GM18873 (cell line): Measurements from ENCODE around the gene CT45A10.
"Not testable (repeated sequence)": the region's sequence is repeated elsewhere in the genome, so short reads cannot be mapped to it uniquely, and the experiment has no call there.

Source experiments
- ATAC-seq: cut with Tn5 transposase; IDR thresholded peaks from one replicate; pipeline ENCODE4 v1.9.1; 2021; ENCODE audit warnings: mild to moderate bottlenecking, moderate library complexity, moderate number of reproducible peaks; ENCODE audit not compliant: unreplicated experiment, low FRiP score

Gene CT45A10, protein sequence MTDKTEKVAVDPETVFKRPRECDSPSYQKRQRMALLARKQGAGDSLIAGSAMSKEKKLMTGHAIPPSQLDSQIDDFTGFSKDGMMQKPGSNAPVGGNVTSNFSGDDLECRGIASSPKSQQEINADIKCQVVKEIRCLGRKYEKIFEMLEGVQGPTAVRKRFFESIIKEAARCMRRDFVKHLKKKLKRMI

DNA sequence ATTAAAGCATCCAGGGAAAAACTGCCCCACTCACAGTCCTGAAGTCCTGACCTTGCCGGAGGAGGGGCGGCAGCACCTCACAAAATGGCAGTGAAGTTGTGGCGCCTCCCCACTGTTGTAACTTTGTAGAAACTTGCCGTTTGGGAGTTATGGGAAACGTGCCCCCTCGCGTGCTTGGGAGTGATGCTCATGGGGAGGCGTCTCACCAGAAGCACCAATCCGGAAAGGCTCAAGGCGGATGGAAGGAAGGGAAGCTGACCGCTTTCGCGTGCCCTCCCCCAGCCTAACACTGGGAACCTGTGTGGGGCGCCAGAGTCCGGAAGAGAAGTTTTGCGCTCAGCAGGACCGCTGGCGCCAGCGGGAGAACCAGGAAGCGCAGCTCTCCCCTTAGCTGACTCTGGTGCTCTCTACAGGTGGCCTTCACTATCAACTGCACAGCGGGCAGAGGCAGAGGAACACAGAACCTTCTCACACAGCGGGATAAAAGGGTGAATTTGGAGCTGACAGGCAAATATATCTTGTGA, at the start of gene CT45A10, which contains the start of gene SAGE1:
TSS of gene CT45A10 (minus strand) at position 151 of the 524 bp plus-strand sequence. CDS start 8,100 bp downstream, outside the sequence.
TSS of gene SAGE1 (plus strand) at position 423 of the 524 bp plus-strand sequence. CDS start 2,527 bp downstream, outside the sequence.
- ATAC-seq: no peak

DNA sequence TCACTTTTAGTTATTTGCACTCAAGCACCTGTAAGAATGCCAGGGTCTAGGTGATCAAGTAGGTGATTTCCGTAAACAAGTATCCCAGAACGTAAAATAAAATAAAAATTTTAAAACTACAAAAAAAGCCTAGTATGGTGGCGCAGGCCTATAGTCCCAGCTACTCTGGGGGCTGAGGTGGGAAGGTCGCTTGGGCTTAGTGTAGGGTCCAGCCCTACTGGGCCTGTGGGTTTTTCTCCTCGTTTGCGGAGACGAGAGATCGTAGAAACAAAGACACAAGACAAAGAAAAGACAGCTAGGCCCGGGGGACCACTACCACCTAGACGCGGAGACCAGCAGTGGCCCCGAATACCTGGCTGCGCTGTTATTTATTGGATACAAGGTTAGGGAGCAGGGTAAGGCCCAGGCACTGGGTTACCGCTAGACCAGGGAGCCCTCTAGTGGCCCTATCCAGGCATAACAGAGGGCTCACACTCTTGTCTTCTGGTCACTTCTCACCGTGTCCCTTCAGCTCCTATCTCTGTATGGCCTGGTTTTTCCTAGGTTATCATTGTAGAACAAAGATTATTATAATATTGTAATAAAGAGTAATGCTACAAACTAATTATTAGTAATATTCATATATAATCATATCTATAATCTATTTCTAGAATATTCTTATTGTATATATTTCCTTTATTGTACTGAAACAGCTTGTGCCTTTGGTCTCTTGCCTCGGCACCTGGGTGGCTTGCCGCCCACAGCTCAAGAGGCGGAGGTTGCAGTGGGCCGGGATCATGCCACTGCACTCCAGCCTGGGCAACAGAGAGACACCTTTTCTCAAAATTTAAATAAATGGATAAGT, 38.6 kb upstream of the CT45A10 start:
- ATAC-seq: no peak

DNA sequence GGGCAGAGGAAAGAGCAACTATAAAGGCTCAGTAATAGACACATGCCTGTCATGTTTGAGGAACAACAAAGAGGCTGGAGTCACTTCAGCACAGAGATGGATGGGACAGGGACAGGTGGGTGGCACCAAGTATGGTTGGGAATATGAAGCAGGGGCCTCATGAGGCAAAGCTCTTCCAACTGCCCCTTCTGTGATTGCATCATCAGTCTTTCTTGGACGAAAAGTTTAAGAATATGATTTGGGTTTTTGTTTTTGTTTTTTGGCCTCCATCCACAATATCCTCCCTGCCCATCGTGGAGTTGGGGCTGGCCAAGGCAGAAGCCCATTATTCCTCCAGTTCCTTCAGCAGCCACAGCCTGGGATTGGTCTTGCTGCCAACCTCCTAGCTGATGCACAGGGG, 34.7 kb upstream of the CT45A10 start:
- no peak for ATAC-seq

GRCh38 chrX:135923353-135923752, 30.1 kb upstream of the CT45A10 start:
- ATAC-seq: no peak

DNA sequence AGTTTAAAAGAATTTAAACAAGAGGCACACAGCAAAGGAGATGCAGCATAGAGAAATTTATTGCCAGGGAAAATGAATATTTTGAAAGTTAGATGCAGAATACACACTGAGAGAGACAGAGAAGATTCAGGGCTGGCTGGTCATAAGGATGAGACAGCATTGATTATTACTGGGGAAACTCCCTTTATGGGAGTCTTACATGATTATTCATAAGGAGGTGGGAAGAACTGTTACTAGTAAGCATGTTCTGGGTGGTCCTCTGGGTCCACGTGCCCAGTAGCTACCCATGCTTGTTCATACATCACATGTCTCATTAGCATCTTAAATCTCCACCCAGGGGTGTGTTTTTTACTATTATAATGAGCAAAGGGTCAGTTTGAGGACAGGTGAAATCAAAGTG, 27.3 kb upstream of the CT45A10 start:
- ATAC-seq: not testable (repeated sequence)

- ATAC-seq: no peak
Observed at GRCh38 chrX:135914404-135914803, 21.2 kb upstream of the CT45A10 start.

- ATAC-seq: no peak
Observed at GRCh38 chrX:135910251-135910650, 17.0 kb upstream of the CT45A10 start.

- ATAC-seq: no peak
Observed at GRCh38 chrX:135892781-135893180, 463 bp downstream of the CT45A10 start.

DNA sequence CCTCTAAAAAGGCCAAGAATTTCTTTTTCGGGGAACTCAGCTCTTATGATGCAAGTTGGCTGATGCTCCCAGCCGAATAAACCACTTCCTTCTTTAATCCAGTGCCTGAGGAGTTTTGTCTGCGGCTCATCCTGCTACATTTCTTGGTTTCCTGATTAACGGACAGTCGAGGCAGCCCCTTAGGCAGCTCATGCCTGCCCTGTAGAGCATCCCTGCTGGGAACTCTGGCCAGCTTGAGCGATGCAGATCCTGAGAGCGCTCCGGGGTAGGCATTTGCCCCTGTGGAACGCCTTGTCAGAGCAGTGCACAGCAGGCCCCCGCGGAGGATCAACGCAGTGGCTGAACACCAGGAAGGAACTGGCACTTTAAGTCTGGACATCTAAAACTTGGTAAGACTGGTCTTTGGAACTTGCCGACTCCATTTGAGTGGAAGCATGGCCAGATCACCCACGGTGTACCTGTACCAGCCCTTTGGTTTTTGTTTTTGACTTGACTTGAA, 3.1 kb downstream of the CT45A10 start:
- no peak for ATAC-seq

DNA sequence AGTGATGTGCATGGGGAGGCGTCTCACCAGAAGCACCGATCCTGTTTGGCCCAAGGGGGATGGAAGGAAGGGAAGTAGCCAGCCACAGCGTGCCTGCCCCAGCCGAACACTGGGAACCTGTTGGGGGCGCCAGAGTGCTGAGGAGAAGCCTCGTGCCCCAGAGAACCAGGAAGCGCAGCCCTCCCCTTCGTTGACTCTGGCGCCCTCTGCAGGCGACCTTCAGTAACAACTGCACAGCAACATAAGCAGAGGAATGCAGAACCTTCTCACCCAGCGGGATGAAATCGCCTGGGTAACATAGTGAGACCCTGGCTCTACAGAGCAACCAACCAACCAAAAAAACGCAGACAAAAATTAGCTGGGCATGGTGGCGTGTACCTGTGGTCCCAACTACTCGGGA, 4.3 kb downstream of the CT45A10 start:
- ATAC-seq: not testable (repeated sequence)

DNA sequence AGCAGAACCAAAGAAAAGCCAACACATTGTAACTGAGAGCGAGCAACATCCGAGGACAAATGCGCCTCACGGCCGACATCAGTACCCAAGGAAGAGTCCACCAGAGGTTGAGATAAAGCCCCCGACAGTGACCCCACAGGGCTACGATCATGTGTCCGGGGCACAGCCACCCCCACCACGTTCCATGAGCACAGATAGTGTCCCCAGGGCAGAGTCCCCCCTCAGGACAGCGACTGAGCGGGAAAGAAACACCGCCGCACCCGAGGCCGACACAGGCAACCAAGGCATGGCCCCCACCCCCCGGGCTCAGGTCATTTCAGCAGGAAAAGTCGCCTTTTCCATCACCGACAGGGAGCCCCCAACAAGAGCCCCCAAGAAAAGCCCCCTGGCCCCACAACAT, 5.0 kb downstream of the CT45A10 start:
- not testable (repeated sequence) for ATAC-seq

GRCh38 chrX:135882741-135883140, 10.5 kb downstream of the CT45A10 start:
- not testable (repeated sequence) for ATAC-seq

- ATAC-seq: not testable (repeated sequence)
Observed at GRCh38 chrX:135871712-135872111, 21.5 kb downstream of the CT45A10 start, which contains the start of gene CT45A9. CT45A9 (minus strand) TSS chrX:135871812; CDS start chrX:135868061, 3,751 bp downstream.

- ATAC-seq: not testable (repeated sequence)
Observed at GRCh38 chrX:135854438-135854837, 38.8 kb downstream of the CT45A10 start, which contains the start of gene CT45A8. CT45A8 (minus strand) TSS chrX:135854538; CDS start chrX:135850783, 3,755 bp downstream.

DNA sequence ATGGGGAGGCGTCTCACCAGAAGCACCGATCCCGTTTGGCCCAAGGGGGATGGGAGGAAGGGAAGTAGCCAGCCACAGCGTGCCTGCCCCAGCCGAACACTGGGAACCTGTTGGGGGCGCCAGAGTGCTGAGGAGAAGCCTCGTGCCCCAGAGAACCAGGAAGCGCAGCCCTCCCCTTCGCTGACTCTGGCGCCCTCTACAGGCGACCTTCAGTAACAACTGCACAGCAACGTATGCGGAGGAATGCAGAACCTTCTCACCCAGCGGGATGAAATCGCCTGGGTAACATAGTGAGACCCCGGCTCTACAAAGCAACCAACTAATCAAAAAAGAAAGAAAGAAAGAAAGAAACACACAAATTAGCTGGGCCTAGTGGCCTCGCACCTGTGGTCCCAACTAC, 56.1 kb downstream of the CT45A10 start, which contains the start of gene CT45A7:
TSS of gene CT45A7 (minus strand) at position 101 of the 400 bp plus-strand sequence. CDS start 3,747 bp downstream, outside the sequence.
- ATAC-seq: not testable (repeated sequence)
